Tibial nerve (tissue), 4 donors: ENCODE data around the gene PDZD8.

Experiments used
- CTCF ChIP-seq, 5 experiments: fragments of 200-600 bp in 3 of 5; fragments of 450-650 bp in 2 of 5; sonication (generic) in 3 of 5; IDR thresholded peaks; one replicate each; pipeline ENCODE4 v1.5.1; 2016 to 2019; ENCODE audit warnings: antibody characterized with exemption in 5 of 5, mild to moderate bottlenecking in 3 of 5, moderate library complexity in 2 of 5
- EP300 ChIP-seq, 2 donors: sonication (generic); formaldehyde crosslinking; IDR thresholded peaks; one replicate each; pipeline ENCODE4 v1.6.1; 2017; ENCODE audit warnings: antibody characterized with exemption in 2 of 2, mild to moderate bottlenecking in 1 of 2

DNA sequence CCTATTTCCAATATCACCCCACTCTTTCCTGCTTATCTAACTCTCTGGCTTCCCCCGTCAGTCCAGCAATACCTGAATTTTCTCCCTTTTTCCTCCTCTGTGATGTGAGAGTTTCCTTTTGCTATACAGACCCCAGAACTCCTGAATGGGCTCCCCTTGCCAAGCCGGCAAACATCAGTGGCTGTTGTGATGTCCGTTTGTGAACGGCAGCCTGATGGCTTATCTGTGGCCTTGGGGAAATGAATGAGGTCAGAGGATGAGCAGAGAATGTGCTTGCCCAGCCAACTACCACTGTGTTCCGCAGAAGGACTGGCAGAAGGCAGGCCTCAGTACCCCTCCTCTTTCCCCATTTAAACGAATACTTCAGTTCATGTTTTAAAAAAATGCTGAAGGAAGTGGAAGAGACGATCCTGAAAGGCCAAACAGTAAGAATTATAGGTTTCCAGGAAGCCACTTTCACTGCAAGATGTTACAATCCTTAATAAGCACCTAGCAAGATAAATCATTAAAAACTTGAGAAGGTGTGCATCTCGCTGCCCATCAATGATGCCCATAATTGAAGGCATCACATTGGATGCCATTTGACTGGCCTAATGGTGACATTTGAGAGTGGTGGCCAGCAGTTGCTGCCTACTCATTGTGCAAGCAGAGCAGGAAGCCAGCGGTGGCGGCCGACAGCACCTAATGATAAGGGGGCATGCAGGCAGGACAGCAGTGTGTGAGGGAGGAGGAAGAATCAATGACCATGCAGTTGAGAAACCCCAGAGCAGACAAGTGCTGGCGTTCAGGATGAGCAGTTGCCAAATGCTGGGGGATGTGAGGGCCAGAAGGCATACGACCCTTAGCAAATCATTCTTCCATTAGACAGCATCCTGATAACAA, 102.8 kb downstream of the PDZD8 start:
- TF ChIP-seq CTCF (IDR thresholded peaks at IDR 0.05), result no peak
- TF ChIP-seq EP300 (IDR thresholded peaks at IDR 0.05), result no peak
